HCT116 (cell line): ENCODE data around the gene TOP2B.

Source experiments
- CBX3 ChIP-seq: IDR thresholded peaks from 2 replicates; pipeline ENCODE4 v1.6.1; 2012; ENCODE audit warnings: low read depth
- CTCF ChIP-seq, 3 experiments: fragments of 200-600 bp in 1 of 3; sonication (generic) in 1 of 3; IDR thresholded peaks in 2 of 3; conservative IDR thresholded peaks in 1 of 3; 2 replicates each; pipeline ENCODE4 v1.5.1; 2012 to 2017; ENCODE audit warnings: low read depth in 2 of 3, low read length in 2 of 3, antibody characterized with exemption in 1 of 3, borderline replicate concordance in 1 of 3, control low read depth in 1 of 3, mild to moderate bottlenecking in 1 of 3, mixed read lengths in 1 of 3, mixed run types in 1 of 3, moderate library complexity in 1 of 3; ENCODE audit not compliant: insufficient read depth in 1 of 3
- EGR1 ChIP-seq: IDR thresholded peaks from 2 replicates; pipeline ENCODE4 v1.6.1; 2012; ENCODE audit warnings: low read depth
- EZH2 ChIP-seq: fragments of 200-600 bp; sonication (generic); IDR thresholded peaks from 2 replicates; pipeline ENCODE4 v1.6.1; 2017; ENCODE audit warnings: antibody characterized with exemption, mixed run types
- JUND ChIP-seq: IDR thresholded peaks from 2 replicates; pipeline ENCODE4 v1.6.1; 2012
- POLR2A ChIP-seq: IDR thresholded peaks from 2 replicates; pipeline ENCODE4 v1.7.0; 2011; ENCODE audit warnings: borderline replicate concordance; ENCODE audit not compliant: insufficient read depth, insufficient read length; ENCODE audit errors: extremely low read depth
- POLR2AphosphoS5 ChIP-seq: IDR thresholded peaks from 2 replicates; pipeline ENCODE4 v1.6.1; 2011; ENCODE audit warnings: mild to moderate bottlenecking, low read depth, low read length, moderate library complexity
- SIN3A ChIP-seq: IDR thresholded peaks from 2 replicates; pipeline ENCODE4 v1.6.1; 2012; ENCODE audit warnings: low read depth
- YY1 ChIP-seq: IDR thresholded peaks from 2 replicates; pipeline ENCODE4 v1.6.1; 2011; ENCODE audit warnings: low read length, low read depth, moderate library complexity, mild to moderate bottlenecking; ENCODE audit not compliant: insufficient replicate concordance; ENCODE audit errors: extremely low read depth
- ZFX ChIP-seq: fragments of 450-650 bp; IDR thresholded peaks from 2 replicates; pipeline ENCODE4 v1.6.1; 2017
- TF ChIP-seq, protein P1 (sequence below): IDR thresholded peaks from 2 replicates; pipeline ENCODE4 v1.6.1; 2012
- TF ChIP-seq, protein P2 (sequence below): IDR thresholded peaks from 2 replicates; pipeline ENCODE4 v1.6.1; 2011; ENCODE audit warnings: mild to moderate bottlenecking, low read length, moderate library complexity; ENCODE audit not compliant: insufficient replicate concordance; ENCODE audit errors: extremely low read depth
- TF ChIP-seq, protein P3 (sequence below): IDR thresholded peaks from 2 replicates; pipeline ENCODE4 v1.6.1; 2012

GRCh38 chr3:25619382-25619781, 45.3 kb downstream of the TOP2B start:
- no peak for TF ChIP-seq YY1
- TF ChIP-seq CTCF (IDR thresholded peaks at IDR 0.05 in 2 of 3, conservative IDR thresholded peaks at IDR 0.05 in 1 of 3; ENCODE audit: borderline replicate concordance in 1 of 3, insufficient read depth in 1 of 3, low read depth in 2 of 3, low read length in 2 of 3): no peak
- no peak for TF ChIP-seq POLR2A
- no peak for TF ChIP-seq EZH2
- no peak for TF ChIP-seq POLR2AphosphoS5
- no peak for TF ChIP-seq SIN3A
- no peak for TF ChIP-seq ZFX
- TF ChIP-seq JUND: no peak
- TF ChIP-seq EGR1: no peak
- TF ChIP-seq CBX3: no peak
- TF ChIP-seq, protein P1, sequence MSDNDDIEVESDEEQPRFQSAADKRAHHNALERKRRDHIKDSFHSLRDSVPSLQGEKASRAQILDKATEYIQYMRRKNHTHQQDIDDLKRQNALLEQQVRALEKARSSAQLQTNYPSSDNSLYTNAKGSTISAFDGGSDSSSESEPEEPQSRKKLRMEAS: no peak
- TF ChIP-seq, protein P2, sequence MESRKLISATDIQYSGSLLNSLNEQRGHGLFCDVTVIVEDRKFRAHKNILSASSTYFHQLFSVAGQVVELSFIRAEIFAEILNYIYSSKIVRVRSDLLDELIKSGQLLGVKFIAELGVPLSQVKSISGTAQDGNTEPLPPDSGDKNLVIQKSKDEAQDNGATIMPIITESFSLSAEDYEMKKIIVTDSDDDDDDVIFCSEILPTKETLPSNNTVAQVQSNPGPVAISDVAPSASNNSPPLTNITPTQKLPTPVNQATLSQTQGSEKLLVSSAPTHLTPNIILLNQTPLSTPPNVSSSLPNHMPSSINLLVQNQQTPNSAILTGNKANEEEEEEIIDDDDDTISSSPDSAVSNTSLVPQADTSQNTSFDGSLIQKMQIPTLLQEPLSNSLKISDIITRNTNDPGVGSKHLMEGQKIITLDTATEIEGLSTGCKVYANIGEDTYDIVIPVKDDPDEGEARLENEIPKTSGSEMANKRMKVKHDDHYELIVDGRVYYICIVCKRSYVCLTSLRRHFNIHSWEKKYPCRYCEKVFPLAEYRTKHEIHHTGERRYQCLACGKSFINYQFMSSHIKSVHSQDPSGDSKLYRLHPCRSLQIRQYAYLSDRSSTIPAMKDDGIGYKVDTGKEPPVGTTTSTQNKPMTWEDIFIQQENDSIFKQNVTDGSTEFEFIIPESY: no peak
- TF ChIP-seq, protein P3, sequence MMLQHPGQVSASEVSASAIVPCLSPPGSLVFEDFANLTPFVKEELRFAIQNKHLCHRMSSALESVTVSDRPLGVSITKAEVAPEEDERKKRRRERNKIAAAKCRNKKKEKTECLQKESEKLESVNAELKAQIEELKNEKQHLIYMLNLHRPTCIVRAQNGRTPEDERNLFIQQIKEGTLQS: no peak
